ENCODE data around the gene ZNF768. TPM values are rescaled to one million over a fixed set of nuclear protein-coding genes. Genes with fewer than 3 reads are reported as not detected.

Gene ZNF768
- total and polyA plus RNA-seq, 2 of the 13 experiments (the other 11 are each of a cell fraction or from before 2014, with no cell fraction given) = 26.7 to 34.4 TPM

DNA sequence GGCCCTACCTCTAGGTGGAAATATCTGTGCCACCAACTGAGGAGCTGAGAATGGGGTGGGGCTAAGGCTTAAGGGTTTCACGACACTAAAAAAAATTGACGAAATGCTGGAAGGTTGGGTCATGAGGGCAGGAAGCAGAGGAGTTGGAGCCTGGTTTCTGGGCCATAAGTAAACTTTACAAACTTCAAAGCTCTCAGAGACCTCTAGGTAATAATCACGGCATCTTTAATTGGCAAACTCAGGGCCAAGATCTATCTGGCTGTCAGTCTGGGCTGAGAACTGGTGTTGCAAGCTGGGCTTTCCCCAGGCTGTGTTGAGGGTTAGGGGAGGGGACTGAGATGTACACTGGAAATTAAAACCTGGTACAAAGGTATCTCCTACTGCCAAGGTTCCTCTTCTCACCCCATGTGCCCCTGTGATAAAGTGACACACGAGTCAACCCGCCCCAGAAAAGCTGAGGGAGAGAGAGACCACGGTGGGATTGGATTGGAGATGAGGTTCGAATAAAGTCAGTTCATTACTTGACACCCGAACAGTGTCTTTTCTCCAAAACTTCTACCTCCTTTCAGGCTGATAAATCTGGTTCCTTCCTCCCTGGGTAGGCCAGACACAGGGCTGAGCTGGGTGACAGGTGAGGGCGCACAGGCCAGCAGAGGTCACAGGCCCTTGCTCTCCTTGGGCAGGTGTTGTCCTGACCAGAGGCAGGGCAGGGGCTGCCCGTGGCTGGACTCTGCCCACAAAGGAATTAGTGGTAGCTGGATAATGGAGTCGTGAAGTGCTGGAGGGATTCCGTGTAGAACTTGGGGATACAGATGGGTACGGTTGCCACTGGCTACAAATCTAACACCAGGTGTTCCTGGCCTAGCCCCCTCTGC lies 4.0 kb upstream of the ZNF768 start (continued):
- TF ChIP-seq THAP8 (CRISPR knock-in tag; IDR thresholded peaks at IDR 0.05; ENCODE audit: borderline replicate concordance) (no peak), DMAP1 (CRISPR knock-in tag; IDR thresholded peaks at IDR 0.05) (no peak), MEIS1 (CRISPR knock-in tag; IDR thresholded peaks at IDR 0.05; ENCODE audit: borderline replicate concordance) (0 out of 2 replicates have a peak, but pooled peaks have one; percentile 54), SMYD3 (CRISPR knock-in tag; IDR thresholded peaks at IDR 0.05) (0 out of 2 replicates have a peak, but pooled peaks have one; percentile 57), ZNF614 (CRISPR knock-in tag; IDR thresholded peaks at IDR 0.05; ENCODE audit: borderline replicate concordance) (no peak), ZNF354B (CRISPR knock-in tag; IDR thresholded peaks at IDR 0.05) (peak; percentile 82; the same call in 1 of the 2 replicates), HES4 (CRISPR knock-in tag; IDR thresholded peaks at IDR 0.05; ENCODE audit: borderline replicate concordance) (0 out of 2 replicates have a peak, but pooled peaks have one; percentile 16), ZBTB7A (CRISPR knock-in tag; IDR thresholded peaks at IDR 0.05) (no peak)
- TF ChIP-seq, protein P1, sequence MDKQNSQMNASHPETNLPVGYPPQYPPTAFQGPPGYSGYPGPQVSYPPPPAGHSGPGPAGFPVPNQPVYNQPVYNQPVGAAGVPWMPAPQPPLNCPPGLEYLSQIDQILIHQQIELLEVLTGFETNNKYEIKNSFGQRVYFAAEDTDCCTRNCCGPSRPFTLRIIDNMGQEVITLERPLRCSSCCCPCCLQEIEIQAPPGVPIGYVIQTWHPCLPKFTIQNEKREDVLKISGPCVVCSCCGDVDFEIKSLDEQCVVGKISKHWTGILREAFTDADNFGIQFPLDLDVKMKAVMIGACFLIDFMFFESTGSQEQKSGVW (CRISPR knock-in tag; IDR thresholded peaks at IDR 0.05; ENCODE audit: borderline replicate concordance) = no peak

All from HepG2 (cell line).